GM20431 (cell line): ENCODE data around the gene ETV5.

Experiments used
- in situ Hi-C: fragments of 300-500 bp; cut with MseI, MboI; formaldehyde crosslinking; loops from one replicate; pipeline ENCODE4 v1.15.0; 2020; ENCODE audit warnings: low sequenced_read_pairs; ENCODE audit not compliant: unreplicated experiment

ETV5 gene

DNA sequence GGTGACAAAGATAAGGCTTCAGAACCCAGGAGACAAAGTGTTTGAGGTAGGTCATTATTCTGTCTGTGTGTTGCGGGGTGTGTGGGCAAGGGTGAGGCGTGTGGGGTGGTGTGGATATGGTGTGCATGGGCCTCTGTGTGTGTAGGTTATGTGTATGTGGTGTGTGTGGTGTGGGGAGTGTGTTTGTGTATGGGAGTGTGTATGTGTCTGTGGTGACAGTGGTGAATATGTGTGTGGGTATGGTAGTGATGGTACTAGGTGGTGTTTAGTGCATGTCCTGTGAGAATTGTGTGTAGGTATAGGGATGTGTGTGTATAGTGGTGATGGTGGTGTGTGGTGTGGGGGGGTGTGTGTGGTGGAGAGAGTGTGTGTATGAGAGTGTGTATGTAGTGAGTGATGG is 16.2 kb upstream of the ETV5 start:
- in situ Hi-C loops: no loop called here

DNA sequence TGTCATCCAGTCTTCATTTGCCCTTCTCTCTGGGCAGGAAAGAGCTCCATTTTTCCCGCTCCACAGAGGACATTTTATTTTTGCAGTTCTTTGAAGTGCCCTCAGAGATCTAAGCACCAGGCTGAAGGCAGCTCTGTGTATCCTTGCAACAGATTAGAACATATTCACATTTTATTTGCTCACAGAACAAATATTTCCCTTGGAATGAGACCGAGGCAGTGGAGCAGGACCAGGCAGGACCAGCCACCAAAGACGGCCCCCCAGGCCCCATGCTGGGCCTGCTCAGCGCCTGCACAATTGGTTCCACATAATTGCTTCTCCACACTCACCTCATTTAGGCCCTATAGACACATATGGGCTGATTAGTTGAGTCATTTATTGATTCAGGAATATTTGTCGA is 15.7 kb upstream of the ETV5 start:
- in situ Hi-C loops: no loop called here

DNA sequence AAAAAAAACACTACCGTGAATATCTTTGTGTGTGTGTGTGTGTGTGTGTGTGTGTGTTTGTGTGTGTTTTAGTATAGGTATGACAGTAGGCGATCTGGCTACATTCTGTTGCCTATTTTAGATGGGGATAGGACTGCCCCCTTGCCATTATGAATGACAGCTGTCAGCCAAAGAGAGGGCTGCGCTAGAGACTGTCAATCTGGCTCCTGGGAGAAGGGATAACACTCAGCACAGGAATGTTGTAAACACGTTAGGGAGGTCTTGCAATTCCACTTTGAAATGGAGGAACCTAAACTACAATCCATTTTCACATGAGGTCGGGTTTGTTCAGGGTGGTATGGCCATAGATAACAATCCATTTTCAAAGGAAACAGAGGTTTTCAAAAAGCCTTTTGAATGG is 14.1 kb upstream of the ETV5 start:
- in situ Hi-C loops: no loop called here

DNA sequence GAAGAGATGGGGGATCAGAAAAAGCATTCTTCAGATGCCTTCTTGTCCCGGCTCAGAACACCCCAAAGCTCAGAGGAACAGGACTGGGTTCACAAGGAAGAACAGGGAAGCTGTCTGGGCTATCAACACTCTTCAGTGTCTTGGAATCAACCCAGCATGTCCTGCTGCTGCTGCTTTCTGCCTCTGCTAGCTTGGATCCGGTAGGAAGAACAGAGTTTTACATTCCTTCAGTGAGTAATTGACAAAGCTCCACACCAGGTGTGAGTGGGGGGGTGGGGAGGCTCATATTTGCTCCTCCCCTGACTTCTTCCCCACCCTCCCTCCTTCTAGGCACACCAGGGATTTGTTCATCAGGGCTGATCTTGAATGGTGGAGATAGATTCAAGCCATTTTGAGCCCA is 13.1 kb upstream of the ETV5 start:
- in situ Hi-C loops: no loop called here

DNA sequence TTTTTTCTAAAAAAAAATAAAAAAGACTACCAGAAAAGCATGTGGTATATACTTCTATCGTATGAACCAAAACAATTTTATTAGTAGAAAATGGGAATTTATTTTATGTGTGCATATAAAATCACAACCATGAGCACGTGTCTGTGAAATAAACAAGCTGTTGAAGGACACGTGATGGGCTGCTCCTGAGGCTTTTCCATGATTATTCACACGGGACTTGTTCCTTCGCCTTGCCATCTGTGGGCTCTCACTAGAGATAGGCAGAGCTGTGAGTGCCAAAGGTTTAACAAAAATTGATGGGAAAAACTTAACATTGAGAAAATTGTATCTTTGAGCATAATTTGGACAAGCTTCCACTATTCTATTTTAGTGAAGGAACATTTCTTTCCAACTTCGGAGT is 12.4 kb upstream of the ETV5 start:
- in situ Hi-C loops: no loop called here

DNA sequence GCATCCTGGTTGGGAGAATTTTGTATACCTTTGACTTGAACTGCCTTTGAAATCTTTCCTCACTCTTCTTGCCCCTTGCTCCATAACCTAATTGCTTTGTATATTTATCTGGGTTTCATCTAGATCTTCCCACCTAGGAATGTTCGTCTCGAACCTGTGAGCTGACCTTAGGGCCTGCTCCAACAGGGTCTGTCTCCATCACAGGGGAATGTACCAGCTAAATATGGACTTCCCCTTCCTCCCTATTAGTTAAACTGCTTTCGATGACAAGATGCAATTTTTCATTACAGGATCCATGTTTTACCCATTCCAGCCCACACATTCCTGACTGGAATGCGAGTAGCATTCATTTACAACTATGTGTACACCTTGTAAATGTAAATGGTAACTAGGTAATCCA is 10.6 kb upstream of the ETV5 start:
- in situ Hi-C loops: no loop called here

DNA sequence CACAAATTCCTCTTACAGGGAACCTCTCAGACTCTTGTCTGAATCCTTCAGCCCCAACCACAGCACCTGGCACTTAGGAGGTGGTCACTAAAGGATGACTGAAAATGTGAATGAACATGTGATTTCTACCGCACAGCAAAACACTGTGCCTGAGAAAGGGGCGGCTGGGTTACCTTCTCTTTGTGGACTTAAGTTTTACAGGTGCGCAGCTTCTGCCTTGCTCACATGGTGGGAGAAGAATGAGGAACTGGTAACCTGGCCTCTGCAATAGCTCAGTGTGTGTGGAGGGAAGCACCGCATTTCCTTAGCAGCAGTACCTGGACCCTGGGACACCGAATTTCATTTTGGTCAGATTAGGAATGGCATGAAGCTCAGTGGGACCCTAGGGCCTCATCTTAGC is 9.8 kb upstream of the ETV5 start:
- in situ Hi-C loops: no loop called here

DNA sequence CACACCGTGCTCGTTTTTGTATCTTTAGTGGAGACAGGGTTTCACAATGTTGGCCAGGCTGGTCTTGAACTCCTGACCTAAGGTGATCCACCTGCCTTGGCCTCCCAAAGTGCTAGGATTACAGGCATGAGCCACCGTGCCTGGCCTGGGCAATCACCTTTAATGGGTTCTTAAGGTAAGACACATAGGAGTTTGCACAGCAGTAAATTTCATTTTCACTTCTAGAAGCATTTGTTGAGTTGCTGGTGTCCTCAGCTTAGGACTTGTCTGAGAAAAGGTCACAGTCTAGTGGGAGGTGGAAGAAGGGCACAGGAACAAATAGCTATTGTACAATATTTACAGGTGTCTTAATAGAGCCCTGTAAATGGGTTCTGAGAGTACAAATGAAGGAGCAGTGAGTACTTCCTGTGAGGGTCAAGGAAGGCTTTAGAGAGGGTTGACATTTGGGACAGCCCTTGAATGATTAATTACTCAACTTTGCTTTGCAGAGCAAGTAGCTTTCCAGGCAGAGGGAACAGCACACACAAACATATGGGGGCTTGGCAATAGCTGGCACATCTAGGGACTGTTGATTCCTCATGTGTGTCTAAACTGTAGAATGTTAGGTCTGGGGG is 8.7 kb upstream of the ETV5 start:
- in situ Hi-C loops: no loop called here

DNA sequence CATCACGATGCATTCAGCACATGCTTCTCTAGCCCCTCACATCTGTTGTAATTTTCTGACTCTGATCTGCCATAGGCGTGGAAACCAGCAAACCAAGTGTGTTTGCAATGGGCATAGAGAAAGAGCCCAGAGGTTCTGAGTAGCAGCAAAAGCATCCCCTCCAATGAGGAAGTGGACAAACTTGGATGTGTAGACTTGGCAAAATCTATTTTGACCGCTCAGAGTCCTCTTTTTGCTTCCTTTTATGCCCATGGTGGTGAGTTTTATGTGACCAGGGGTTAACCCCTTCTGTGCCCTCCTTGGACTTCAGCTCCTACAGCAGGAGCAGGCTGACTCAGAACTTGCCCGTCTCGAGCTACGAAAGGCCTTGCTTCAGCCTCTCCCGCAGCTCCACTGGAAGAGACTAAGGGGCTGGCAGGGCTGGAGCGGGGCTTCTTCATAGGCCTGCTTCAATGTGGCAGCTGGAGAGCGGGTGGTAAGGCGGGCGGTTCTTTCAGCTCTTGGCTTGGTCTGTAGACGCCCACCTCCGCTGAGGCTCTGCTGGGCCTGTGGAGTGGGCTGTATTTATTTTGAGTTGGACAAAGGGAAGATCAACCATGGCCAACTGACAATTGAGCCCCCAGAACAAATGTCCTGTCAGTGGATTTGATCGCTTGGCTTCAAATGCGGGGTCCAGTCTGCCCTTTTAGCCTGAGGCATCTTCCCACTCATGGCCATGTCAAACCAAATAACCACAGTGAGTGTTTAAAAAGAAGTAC is 6.5 kb upstream of the ETV5 start:
- in situ Hi-C loops: no loop called here

DNA sequence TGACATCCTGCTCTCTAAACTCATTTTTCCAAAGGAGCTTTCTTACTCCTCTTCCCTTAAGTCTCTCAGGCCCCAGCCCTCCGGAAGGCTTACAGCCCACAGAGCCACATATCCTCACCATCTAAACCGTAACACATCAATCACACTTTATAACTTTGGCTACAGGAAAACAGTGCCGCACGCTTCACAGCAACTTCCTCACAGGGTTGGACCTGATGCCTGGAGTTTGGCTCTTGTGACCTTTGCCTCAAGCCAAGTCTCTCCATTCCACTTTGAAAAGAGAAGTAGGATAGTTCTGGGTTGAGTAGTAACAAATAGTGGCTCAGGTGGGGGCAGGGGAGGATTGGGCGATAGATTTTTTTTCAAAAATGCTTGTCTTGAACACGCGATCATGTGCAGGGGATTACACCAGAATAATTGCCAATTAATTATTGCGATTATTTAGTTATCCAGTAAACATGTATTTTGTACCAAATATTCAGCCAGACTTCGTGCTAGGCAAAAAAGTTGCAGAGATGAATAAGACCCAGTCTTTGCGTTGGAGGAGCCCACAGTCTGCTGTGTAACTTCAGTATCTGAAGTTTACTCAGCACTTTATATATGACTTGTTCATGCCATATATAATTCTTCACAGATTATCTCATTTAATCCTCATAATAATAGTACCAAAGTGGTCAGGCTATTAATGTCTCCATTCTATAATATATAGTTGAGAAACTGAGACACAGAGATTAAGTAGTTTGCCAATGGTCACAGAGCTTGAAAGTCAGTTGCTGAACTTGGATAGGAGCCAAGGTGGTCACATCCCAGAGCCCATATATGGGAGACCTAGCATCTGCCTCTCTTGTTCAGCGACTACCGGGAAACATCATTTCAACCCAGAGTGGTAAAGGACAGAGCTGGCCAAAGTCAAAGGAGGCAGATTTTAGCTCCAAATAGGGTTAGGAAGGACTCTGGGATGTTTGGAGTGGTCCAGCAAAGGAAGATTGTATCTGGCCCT is 2.4 kb upstream of the ETV5 start:
- in situ Hi-C loops: no loop called here

DNA sequence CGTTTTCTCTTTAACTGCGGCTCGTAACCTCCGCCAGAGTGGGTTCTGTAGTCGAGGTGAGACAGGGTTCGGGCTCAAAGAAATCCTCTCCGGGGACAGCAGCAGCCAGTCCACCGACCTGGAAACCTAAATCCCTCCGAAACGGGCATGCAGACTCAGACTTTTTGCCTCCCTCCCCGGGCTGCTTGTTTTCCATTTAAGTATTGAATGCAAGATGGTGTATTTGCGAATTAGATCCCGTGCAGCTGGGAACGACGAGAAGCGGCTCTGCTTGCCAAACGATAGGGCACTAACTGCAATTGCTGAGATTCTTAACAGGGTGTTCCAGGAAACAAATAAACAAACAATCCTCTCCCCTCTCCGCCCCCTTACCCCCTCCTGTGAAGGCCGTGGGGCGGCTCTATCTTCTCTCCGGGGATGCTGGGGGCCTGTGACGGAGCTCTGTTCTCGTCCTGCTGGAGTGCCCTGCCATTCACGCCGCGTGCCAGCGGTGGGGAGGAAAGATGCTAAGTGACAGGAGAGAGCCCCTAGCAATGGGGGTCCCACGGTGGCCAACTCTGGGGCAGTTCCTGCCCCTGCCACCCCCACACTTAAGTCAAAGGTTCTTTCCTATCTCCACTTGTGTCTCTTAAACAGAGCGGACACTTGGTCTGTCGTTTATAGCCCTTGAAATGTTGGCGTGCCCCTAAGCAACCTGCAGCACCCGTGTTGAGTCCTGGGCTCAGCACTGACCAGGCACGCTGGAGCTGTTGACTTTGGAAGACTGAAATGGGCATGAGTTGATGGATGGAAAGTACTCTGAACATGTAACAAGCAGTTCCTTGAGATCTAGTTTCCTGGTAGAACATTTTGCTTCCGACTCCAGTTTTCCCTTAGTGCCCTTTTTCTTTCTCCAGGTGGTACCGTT is 1.3 kb upstream of the ETV5 start:
- in situ Hi-C loops: no loop called here

DNA sequence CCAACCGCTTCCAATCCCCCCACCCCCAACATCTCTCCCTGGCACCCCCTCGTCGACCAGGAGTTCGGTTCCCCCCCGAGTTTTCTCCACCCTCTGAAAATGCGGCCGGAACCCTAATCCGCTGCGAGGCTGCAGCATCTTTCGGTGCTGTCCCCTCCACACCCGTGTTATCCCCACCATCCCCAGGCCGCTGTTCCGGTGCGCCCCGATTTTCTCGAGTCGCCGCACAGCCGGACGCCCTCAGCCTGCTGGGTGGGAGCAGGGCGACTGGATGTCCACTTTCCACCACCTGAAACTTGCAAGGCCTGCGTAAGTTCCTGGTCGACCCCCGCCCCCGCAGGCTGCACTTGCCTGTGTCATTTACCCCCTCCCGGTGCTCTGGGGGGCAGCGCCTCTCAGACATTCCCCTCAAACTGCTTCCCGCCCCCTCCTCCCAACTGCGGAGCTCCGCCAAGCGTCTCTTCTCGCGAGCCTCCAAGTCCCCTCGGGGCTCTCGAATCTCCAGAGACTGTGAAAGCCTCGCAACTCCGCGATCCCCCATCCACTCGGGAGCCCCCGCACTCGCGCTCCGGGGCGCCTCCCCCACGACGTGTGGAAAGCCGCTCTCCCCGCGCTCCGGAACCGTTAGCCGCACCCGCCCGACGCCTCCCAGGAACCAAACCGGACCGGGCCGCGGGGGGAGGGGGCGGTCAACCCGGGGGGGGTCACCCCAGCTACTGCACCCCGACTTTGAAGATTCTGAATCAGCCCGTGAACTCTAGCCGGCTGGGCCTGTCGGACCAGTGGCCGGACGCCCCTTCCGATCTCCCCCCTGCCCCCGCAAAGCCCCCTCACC is 566 bp downstream of the ETV5 start:
- in situ Hi-C loops: no loop called here

DNA sequence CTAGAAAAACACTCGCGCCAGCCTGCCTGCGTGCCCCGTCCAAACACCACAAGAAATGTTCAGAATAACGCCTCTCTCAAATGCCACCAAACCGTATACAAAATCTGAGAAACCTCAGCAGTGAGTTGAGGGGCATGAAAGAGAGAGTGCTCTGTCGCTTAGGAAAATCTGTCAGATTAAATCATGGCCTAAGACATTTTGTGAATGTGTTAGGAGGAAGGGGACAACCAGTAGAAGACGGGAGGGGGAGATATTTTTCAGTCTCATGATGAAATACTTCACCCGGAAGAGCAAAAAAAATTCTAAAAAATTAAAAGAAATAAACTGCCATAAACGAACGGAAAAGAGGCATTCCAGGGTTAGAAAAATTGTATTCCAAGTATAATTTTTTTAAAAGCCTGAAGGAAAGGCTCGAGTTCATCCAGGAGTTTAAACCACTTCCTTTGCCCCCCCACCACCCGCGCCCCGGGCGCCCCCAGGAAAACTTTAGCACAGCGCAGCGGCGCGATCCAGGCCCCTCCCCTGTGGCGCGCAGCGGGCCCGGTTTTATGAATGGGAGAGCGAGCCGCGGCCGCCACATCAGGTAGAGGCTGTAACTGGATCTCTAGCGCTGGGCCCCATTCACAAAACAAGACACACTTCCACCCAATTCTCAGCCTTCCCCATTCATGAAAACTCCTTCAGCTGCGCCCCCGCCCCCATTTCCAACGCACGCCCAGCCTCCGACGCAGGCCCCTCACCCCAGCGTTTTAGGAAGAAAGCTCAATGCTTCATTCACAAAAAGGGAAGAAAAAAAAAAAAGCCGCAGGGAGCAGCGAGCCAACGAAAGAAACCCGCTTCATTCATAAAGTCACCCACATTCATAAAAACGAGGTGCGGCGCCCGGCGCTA is 1.4 kb downstream of the ETV5 start:
- in situ Hi-C loops: no loop called here

DNA sequence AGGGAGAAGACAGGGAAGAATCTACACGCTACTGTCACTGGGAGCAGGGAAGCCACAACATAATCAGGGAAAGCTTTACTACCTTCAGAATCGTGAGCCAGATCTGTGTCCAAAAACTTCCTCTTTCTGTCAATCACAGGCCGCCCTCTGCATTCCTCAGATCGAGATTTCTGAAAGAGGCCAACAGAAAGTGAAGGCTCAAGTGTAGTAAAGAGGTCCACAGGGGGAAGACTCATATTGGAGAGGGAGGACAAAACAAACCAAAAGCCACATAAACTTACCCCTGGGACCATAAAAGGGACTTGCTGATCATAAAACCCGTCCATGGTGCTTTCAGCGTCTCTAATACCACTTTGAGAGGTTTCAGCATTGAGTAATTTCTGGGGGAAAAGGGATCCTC is 3.3 kb downstream of the ETV5 start:
- in situ Hi-C loops: no loop called here

DNA sequence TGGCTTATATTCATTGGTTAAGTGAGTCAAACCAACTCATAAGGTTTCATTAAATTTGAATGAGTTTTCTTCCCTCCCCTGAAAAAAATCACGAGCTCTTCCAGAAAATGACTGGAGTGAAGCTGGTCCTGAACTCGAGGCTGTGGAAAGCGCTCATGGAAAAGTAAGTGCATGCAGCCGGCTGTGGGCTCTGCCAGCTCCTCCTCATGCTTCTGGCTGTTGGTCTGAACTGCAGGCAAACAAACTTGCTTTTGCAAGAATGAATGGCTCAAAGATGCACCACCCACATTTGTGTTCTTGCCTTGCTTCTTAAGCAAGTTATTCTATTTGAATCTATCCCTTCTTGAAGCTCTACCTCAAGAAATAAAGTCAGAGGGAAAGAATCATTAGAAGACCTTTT is 6.2 kb downstream of the ETV5 start:
- in situ Hi-C loops: no loop called here

DNA sequence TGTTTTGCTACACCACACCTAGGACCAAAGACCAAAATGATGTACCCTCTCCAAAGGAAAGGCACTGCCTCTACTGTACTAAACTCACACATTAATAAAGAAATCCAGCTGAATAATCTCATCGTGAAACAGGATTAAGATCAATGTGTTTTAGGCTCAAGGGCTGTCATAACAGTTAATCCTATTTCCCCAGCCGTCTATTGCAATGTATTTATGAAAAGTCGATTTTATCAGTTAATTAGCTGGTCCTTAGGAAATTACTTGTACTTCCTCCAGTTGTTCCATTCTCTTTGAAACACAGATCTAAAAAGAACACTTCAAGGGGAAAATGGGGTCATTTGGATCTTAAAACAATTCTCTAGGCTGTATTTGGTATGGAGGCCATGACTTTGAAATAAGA is 8.5 kb downstream of the ETV5 start:
- in situ Hi-C loops: no loop called here

DNA sequence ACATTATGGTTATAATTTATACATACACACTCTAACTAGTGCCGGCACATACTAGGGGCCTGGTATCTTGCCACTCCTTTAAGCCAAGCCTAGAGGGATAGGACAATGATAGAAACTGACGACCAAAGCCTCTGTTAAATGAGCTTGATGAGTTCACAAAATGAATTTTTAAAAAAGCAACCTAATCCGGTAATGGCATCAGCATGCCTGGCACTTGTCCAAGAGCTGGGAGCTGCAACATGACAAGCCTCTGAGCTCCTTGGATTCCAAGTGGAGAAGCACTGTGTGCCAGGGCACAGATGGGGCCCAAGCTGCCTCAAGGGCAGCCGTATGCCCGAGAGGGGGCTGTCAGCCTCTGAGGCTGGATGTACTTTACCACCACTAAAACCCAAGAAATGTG is 9.7 kb downstream of the ETV5 start:
- in situ Hi-C loops: no loop called here

DNA sequence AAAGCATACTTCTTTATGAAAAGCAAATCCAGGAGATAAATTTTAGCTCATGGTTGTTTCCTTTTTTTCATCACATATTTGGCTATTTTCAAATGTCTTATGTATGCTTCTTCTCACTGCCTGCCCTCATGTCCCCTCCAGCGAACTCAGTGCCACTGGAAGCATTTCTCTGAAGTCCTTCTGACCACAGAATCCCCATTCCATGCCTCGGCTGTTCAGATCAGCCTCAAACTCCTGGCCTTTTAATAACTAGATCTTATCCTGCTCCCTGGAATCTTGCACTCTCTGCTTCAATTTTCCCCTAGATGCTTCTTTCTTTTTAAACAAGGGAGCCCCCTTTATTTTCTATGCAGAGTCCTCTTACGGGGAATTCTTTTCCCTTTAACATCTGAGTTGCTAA is 10.1 kb downstream of the ETV5 start:
- in situ Hi-C loops: no loop called here
